HEK293 (cell line): ENCODE data around the gene STXBP4.

Experiments
- CTCF ChIA-PET: fragments of 350-600 bp; formaldehyde crosslinking; extraction: SDS; loops from one replicate; lab custom pipeline; 2021; ENCODE audit warnings: antibody characterized with exemption; lab: Yijun Ruan, JAX
- POLR2A ChIA-PET: fragments of 300-600 bp; formaldehyde crosslinking; extraction: SDS; loops from one replicate; lab custom pipeline; 2020; ENCODE audit warnings: antibody characterized with exemption, inconsistent platforms; lab: Yijun Ruan, JAX
- H3K27ac ChIP-seq: fragments of 200-500 bp; sonication (Bioruptor generic); 2 replicates; pipeline ENCODE4 v1.5.1; 2014; ENCODE audit warnings: low read depth, low read length, control low read depth, inconsistent platforms; ENCODE audit errors: extremely low read depth
- H3K36me3 ChIP-seq, 2 experiments: fragments of 200-500 bp in 1 of 2; sonication (Bioruptor generic) in 1 of 2; 1 replicate in 1 of 2; 2 replicates in 1 of 2; pipeline ENCODE4 v1.5.1; 2014 to 2017; ENCODE audit warnings: inconsistent platforms in 2 of 2, low read length in 2 of 2; ENCODE audit not compliant: control insufficient read depth in 2 of 2, insufficient read depth in 1 of 2
- H3K4me1 ChIP-seq: fragments of 200-500 bp; sonication (Bioruptor generic); 2 replicates; pipeline ENCODE4 v1.5.1; 2014; ENCODE audit warnings: mild to moderate bottlenecking, low read length, inconsistent platforms; ENCODE audit not compliant: control insufficient read depth, insufficient read depth
- H3K4me3 ChIP-seq: 2 replicates; pipeline ENCODE4 v1.5.1; 2011; ENCODE audit warnings: low read depth, mild to moderate bottlenecking, control low read depth, low read length, moderate library complexity
- H3K9me3 ChIP-seq: fragments of 200-500 bp; sonication (Bioruptor generic); 2 replicates; pipeline ENCODE4 v1.5.1; 2014; ENCODE audit warnings: low read depth, low read length, inconsistent platforms; ENCODE audit not compliant: control insufficient read depth, insufficient read depth
- GLI4 ChIP-seq: fragments of 450-650 bp; formaldehyde crosslinking; IDR thresholded peaks from 2 replicates; pipeline ENCODE4 v1.5.1; 2016; ENCODE audit warnings: missing biosample characterization, missing genetic modification characterization
- HIC1 ChIP-seq: fragments of 450-650 bp; formaldehyde crosslinking; IDR thresholded peaks from 2 replicates; pipeline ENCODE4 v1.5.1; 2016; ENCODE audit warnings: missing biosample characterization, missing genetic modification characterization
- KLF1 ChIP-seq: fragments of 450-650 bp; formaldehyde crosslinking; IDR thresholded peaks from 2 replicates; pipeline ENCODE4 v1.5.1; 2016; ENCODE audit warnings: missing biosample characterization, missing genetic modification characterization
- PRDM4 ChIP-seq: fragments of 450-650 bp; formaldehyde crosslinking; IDR thresholded peaks from 2 replicates; pipeline ENCODE4 v1.5.1; 2017; ENCODE audit warnings: missing biosample characterization, missing genetic modification characterization
- SP3 ChIP-seq: fragments of 450-650 bp; formaldehyde crosslinking; IDR thresholded peaks from 2 replicates; pipeline ENCODE4 v1.5.1; 2016; ENCODE audit warnings: missing biosample characterization, missing genetic modification characterization
- TSHZ1 ChIP-seq: fragments of 450-650 bp; formaldehyde crosslinking; IDR thresholded peaks from 2 replicates; pipeline ENCODE4 v1.5.1; 2016; ENCODE audit warnings: missing biosample characterization, missing genetic modification characterization, borderline replicate concordance
- ZBTB20 ChIP-seq: fragments of 450-650 bp; formaldehyde crosslinking; IDR thresholded peaks from 2 replicates; pipeline ENCODE4 v1.5.1; 2016; ENCODE audit warnings: missing biosample characterization, missing genetic modification characterization
- ZBTB49 ChIP-seq: fragments of 450-650 bp; formaldehyde crosslinking; IDR thresholded peaks from 2 replicates; pipeline ENCODE4 v1.5.1; 2016; ENCODE audit warnings: missing biosample characterization, missing genetic modification characterization, low read depth
- ZFHX2 ChIP-seq: fragments of 450-650 bp; formaldehyde crosslinking; conservative IDR thresholded peaks from 2 replicates; pipeline ENCODE4 v1.5.1; 2016; ENCODE audit warnings: missing biosample characterization, missing genetic modification characterization
- ZNF114 ChIP-seq: fragments of 450-650 bp; formaldehyde crosslinking; IDR thresholded peaks from 2 replicates; pipeline ENCODE4 v1.5.0; 2017; ENCODE audit warnings: missing biosample characterization, missing genetic modification characterization
- ZNF266 ChIP-seq: fragments of 450-650 bp; formaldehyde crosslinking; IDR thresholded peaks from 2 replicates; pipeline ENCODE4 v1.5.1; 2016; ENCODE audit warnings: missing biosample characterization, missing genetic modification characterization, low read depth
- ZNF280C ChIP-seq: fragments of 450-650 bp; formaldehyde crosslinking; IDR thresholded peaks from 2 replicates; pipeline ENCODE4 v1.5.1; 2016; ENCODE audit warnings: missing biosample characterization, missing genetic modification characterization
- ZNF324 ChIP-seq: fragments of 450-650 bp; formaldehyde crosslinking; IDR thresholded peaks from 2 replicates; pipeline ENCODE4 v1.5.1; 2016; ENCODE audit warnings: missing biosample characterization, missing genetic modification characterization
- ZNF423 ChIP-seq: fragments of 450-650 bp; formaldehyde crosslinking; IDR thresholded peaks from 2 replicates; pipeline ENCODE4 v1.5.1; 2016; ENCODE audit warnings: missing biosample characterization, missing genetic modification characterization
- ZNF426 ChIP-seq: fragments of 450-650 bp; formaldehyde crosslinking; IDR thresholded peaks from 2 replicates; pipeline ENCODE4 v1.5.1; 2017; ENCODE audit warnings: missing biosample characterization, missing genetic modification characterization, mild to moderate bottlenecking, inconsistent platforms, moderate library complexity
- ZNF555 ChIP-seq: fragments of 450-650 bp; formaldehyde crosslinking; conservative IDR thresholded peaks from 2 replicates; pipeline ENCODE4 v1.5.1; 2017; ENCODE audit warnings: missing biosample characterization, mild to moderate bottlenecking, missing genetic modification characterization, inconsistent platforms
- ZNF596 ChIP-seq: fragments of 450-650 bp; IDR thresholded peaks from 2 replicates; pipeline ENCODE4 v1.5.0; 2018; ENCODE audit warnings: missing biosample characterization, mild to moderate bottlenecking, missing genetic modification characterization, moderate library complexity
- ZNF747 ChIP-seq: fragments of 450-650 bp; formaldehyde crosslinking; IDR thresholded peaks from 2 replicates; pipeline ENCODE4 v1.5.1; 2016; ENCODE audit warnings: missing biosample characterization, missing genetic modification characterization
- ZNF837 ChIP-seq: fragments of 450-650 bp; formaldehyde crosslinking; IDR thresholded peaks from 2 replicates; pipeline ENCODE4 v1.5.1; 2016; ENCODE audit warnings: missing biosample characterization, missing genetic modification characterization
- ZSCAN23 ChIP-seq: fragments of 450-650 bp; formaldehyde crosslinking; IDR thresholded peaks from 2 replicates; pipeline ENCODE4 v1.5.1; 2016; ENCODE audit warnings: missing biosample characterization, missing genetic modification characterization

STXBP4 gene

GRCh38 chr17:55163408-55163807 is 194.8 kb downstream of the STXBP4 start (continued):
- TF ChIP-seq KLF1 (no peak), ZBTB20 (tag by site-specific recombination) (no peak), ZNF426 (no peak), GLI4 (tag by site-specific recombination) (no peak)
- TF ChIP-seq, all 188 proteins: peak for 0

GRCh38 chr17:55166506-55166905 is 197.9 kb downstream of the STXBP4 start:
- CTCF ChIA-PET, result interaction anchor here (0.6 kb wide), 1 partner anchor 1311 kb away, joined by 5 read pairs; no protein-coding TSS in a partner anchor
- no peaks in the 10 kb centered on the region for H3K9me3 ChIP-seq
- POLR2A ChIA-PET, result no interaction called here
- TF ChIP-seq ZNF324 (tag by site-specific recombination) (no peak), ZNF596 (tag by site-specific recombination) (no peak), ZNF747 (tag by site-specific recombination) (no peak), ZSCAN23 (no peak), ZNF837 (tag by site-specific recombination) (no peak), TSHZ1 (tag by site-specific recombination) (no peak), ZNF266 (no peak), ZNF280C (tag by site-specific recombination) (no peak), SP3 (tag by site-specific recombination) (no peak), ZFHX2 (tag by site-specific recombination) (no peak), ZNF114 (tag by site-specific recombination) (no peak), HIC1 (tag by site-specific recombination) (no peak), PRDM4 (no peak), ZNF555 (tag by site-specific recombination) (no peak), ZBTB49 (tag by site-specific recombination) (no peak), ZNF423 (tag by site-specific recombination) (no peak)
- H3K4me1 ChIP-seq, result peaks cover 6% of the 10 kb centered on the region; the same call in 1 of the 2 replicates
- H3K36me3 ChIP-seq, result no peaks in the 10 kb centered on the region
- H3K4me3 ChIP-seq, result no peak overlapping the region
- H3K27ac ChIP-seq, result no peak overlapping the region
